ENCODE data around the gene SDHA. TPM values are rescaled to one million over a fixed set of nuclear protein-coding genes. Genes with fewer than 3 reads are reported as not detected.
"Not testable (repeated sequence)": the region's sequence is repeated elsewhere in the genome, so short reads cannot be mapped to it uniquely, and the experiment has no call there.

SDHA gene
- total RNA-seq, 4 donors from 2014 or later: 76.5 to 92.8 (median 83.0) TPM

DNA sequence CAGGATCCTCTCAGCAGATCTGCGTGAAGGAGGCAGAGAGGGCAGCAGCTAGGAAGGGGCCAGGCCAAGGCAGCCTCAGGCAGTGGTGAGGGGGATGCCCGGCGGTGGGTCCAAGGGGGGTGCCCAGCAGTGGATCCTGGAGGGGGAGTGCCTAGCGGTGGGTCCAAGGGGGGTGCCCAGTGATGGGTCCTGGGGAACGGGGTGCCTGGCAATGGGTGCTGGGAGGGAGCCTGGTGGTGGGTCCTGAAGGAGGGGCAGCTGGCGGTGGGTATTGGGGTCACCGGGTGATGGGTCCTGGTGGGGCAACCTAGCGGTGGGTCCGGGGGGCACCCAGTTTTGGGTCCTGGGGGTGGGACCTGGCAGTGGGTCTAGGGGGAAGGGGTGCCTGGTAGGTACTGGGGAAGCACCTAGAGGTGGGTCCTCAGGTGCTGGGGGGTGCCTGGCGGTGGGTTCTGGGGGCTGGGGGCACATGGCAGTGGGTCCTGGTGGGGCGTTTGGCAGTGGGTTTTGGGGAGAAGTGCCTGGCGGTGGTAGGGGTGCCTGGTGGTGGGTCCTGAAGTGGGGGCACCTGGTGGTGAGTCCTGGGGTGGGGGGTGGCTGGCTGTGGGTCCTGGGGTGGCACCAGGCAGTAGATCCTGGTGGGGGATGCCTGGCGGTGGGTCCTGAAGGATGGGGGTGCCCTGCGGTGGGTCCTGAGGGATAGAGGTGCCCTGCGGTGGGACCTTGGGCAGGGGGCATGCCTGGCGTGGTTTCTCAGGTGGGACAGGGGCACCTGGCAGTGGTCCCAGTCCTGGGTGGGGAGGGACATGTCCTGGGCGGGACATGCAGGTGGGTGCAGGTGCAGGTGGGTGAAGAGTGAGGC is 24.9 kb upstream of the SDHA start:
- ATAC-seq (ENCODE audit: low FRiP score) (no peak), DNase-seq (ENCODE audit: low spot score) (no peak)
- no peak for TF ChIP-seq CTCF (IDR thresholded peaks at IDR 0.05)

DNA sequence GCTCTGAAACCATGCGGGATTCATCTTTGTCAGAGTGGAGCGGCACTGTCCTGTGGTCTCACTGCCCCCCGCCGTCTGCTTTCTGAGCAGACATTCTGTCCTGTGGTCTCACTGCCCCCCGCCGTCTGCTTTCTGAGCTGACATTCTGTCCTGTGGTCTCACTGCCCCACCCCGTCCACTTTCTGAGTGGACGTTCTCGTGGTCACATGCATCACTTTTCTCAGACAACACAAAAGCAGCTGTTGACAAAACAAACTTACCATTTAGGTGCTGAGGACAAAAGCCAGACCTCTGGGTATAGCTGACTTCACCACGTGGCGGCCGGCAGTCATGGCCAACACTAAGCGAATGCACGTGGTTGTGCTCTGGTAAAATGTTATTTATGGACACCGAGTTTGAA is 24.0 kb upstream of the SDHA start:
- no peak for ATAC-seq (ENCODE audit: low FRiP score)
- TF ChIP-seq CTCF (IDR thresholded peaks at IDR 0.05): no peak
- no peak for DNase-seq (ENCODE audit: low spot score)

- DNase-seq (ENCODE audit: low spot score): no peak
- ATAC-seq (ENCODE audit: low FRiP score): no peak
- TF ChIP-seq CTCF (IDR thresholded peaks at IDR 0.05): no peak
Measured at GRCh38 chr5:194603-195209, 23.4 kb upstream of the SDHA start.

- no peak for TF ChIP-seq CTCF (IDR thresholded peaks at IDR 0.05)
- no peak for DNase-seq (ENCODE audit: low spot score)
- ATAC-seq (ENCODE audit: low FRiP score): no peak
Measured at GRCh38 chr5:195401-196160, 22.5 kb upstream of the SDHA start.

GRCh38 chr5:196350-196749 is 21.8 kb upstream of the SDHA start:
- ATAC-seq (ENCODE audit: low FRiP score) (no peak), DNase-seq (ENCODE audit: low spot score) (no peak)
- TF ChIP-seq CTCF (IDR thresholded peaks at IDR 0.05): no peak

GRCh38 chr5:197031-197430 is 21.1 kb upstream of the SDHA start:
- ATAC-seq (ENCODE audit: low FRiP score); DNase-seq (ENCODE audit: low spot score): not testable (repeated sequence)

- ATAC-seq (ENCODE audit: low FRiP score) (no peak), DNase-seq (ENCODE audit: low spot score) (no peak)
- no peak for TF ChIP-seq CTCF (IDR thresholded peaks at IDR 0.05)
Measured at GRCh38 chr5:197892-198489, 20.1 kb upstream of the SDHA start.
